Renal cortex interstitium (tissue), 11 donors: Measurements from ENCODE around the gene CFAP73. TPM values are rescaled to one million over a fixed set of nuclear protein-coding genes. Genes with fewer than 3 reads are reported as not detected.
A peak's percentile ranks its signal among the peaks of the same experiment; 100 is the strongest.

Source experiments
- DNase-seq, 11 donors: peaks; one replicate each; pipeline ENCODE4 v3.0.0-alpha.2; 2013; ENCODE audit warnings: low read depth in 9 of 11, low spot score in 4 of 11; ENCODE audit errors: extremely low read depth in 1 of 11
- polyA plus RNA-seq, 3 donors: library from polyadenylated mRNA; unstranded; fragments of 120-200 nt; gene quantifications; one replicate each; pipeline ENCODE4 v1.2.1, GENCODE V29; 2013; ENCODE audit not compliant: insufficient read length in 3 of 3

CFAP73 gene
- polyA plus RNA-seq, 3 donors = 0.98 to 3.1 (median 1.2) TPM

DNA sequence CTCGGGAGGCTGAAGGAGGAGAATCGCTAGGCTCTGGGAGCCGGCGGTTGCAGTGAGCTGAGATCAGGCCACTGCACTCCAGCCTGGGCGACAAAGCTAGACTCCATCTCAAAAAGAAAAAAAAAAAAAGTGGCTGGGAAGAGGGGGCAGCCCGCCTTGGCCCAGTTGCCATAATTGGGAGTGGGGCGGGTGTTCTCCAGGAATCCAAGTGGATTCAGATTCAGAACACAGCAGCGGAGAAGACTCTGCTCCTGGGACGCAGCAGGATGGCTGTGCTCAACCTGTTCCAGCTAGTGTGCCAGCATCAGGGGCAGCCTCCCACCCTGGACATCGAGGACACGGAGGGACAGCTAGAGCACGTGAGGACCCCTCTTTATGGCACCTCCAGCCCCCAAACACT lies 5.5 kb downstream of the CFAP73 start:
- no peak for DNase-seq

DNA sequence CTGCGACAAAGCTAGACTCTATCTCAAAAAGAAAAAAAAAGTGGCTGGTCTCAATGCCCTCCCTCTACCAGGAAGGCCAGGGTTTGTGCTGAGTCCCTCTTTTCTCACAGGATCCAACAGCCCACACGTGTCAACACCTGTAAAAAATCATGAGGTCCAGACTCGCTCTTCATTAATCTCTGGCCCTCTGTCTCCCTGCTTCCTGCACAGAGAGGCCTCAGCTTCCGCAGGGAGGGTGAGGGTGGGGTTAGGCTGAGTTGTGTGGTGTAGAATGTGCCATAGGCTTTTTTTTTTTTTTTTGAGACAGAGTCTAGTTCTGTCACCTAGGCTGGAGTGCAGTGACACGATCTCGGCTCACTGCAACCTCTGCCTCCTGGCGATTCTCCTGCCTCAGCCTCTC lies 6.1 kb downstream of the CFAP73 start:
- no peak for DNase-seq

DNA sequence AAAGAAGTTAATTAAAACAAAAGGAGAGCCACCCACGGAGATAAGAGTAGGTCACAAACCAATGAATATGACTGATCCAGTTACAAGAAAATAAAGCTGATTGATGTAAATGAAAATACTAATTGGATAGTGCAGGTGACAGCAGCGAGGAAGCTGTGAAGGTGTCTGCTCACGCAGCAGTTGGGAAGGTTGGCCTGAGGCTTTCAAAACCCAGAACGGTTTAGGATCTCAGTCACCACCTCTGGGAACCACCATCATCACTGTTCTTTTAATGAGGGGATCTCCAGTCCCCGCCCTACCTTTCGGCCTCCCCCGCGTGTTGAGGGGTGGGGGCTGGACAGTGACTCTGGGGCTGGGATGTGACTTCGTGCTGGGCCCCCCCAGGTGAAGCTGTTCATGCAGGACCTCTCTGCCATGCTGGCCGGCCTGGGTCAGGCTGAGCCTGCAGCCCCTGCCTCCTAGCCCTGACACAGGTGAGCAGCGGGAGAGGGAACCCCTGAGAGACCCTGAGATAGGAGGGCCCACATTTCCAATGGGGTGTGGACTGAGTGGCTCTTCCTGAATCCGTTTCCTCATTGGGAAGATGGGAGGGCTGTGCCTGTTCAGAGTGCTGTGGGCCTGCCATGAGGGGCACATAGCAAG lies 7.8 kb downstream of the CFAP73 start:
- no peak for DNase-seq

DNA sequence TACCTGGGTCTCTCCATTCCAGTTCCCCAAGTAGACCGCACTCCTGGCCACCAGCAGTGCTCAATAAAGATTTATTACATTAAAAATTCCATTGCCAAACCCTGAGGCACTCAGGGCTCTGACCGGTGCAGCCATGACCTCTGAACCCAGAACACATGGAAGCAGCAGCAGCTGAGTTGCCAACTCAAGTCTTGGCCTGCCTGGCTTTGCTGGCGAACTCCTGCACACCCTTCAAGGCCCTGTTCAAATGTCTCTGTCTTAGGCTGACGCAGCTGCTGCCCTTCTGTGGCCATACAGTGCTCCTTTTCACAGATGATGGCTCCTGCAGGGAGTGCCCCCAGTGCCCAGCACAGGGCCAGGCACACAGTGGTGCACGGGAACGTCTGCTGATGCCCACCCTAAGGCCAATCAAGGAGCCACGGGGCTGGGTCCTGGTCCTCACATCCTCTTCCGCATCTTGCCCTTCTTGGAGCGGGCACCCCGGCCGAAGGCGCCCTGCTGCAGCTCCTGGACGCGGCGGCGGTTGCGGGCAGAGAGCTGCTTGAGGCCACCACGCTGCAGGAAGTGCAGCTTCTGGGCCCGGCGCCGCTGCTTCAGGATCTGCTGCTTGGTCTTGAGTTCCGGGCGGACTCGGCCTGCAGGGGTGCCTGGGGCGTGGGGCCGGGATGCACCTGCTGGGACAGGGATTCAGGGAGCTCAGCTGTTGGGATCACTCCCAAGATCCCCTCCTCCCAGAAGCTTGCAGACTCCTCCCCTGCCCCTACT lies 9.1 kb downstream of the CFAP73 start:
- DNase-seq = no peak

DNA sequence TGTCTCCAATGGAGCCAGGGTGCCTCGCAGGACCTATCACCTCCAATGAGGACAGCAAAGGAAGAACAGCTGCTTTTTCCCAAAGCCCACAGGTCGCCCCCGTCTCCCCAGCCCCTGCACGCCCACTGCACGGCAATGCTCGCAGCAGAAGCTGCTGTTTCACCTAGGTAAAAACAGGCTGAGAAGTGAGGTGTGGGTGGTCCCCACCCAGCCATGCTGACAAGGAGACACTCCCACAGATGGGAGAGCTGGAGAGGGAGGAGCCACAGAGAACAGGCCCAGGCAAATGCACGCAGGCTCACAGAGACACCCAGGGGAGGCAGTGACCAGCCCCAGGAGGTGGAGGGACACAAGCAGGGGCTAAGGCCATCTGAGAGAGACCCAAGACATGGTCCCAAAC lies 10.4 kb downstream of the CFAP73 start:
- DNase-seq = no peak

DNA sequence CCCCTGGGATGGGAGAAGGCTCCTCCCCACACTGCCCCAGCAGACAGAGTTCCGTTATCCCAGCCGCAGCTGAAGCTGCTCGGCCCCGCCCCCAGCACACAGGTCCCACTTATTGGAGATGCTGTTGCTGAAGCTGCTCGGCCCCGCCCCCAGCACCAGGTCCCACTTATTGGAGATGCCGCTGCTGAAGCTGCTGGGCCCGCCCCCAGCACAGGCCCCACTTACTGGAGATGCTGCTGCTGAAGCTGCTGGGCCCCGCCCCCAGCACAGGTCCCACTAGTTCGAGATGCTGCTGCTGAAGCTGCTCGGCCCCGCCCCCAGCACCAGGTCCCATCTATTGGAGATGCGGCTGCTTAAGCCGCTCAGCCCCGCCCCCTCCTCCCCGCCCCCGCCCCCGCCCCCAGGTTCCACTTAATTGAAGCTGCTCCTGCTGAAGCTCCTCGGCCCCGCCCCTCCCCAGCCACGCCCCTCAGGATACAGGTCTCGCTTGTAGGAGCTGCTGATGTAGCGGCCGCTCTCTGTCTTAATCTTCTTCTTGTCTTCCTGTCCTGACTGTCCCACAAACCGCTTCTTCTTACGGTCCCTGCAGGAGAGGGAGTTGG lies 12.0 kb downstream of the CFAP73 start:
- peak in 2 of 11 donors; percentile 40 for DNase-seq

DNA sequence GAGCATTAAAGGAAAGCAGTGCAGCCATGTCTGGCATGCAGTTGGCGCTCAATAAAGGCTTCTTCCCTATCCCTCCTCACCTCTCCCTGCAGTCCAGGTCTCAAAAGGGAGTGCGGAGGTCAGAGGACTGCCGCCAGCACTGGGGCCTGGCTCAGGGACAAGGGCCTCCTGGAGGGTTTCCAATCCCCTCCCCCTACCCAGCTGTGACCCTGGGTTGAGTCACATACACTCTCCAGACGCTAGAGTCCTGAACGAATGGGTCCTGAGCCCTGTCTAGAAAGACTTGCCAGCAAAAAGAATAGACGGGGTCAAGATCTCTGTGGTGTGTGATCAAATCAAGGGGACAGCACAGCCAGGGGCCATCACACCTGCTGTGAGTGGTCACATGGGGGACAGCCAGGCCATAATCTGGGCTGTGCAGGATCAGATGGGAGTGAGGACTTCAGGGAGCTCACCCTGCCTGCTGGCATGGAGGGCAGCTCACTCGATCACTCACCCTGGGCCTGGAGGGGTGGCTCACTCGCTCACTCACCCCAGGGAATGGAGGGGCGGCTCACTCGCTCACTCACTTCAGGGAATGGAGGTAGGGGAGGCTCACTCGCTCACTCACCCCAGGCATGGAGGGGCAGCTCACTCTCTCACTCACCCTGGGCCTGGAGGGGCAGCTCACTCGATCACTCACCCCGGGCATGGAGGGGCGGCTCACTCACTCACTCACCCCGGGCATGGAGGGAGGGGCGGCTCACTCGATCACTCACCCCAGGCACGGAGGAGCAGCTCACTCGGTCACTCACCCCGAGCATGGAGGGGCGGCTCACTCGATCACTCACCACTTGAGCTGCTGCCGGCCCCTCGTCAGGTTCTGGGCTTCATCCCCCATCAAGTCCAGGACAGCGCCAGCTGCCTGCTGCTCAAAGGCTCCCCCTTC lies 12.8 kb downstream of the CFAP73 start:
- DNase-seq = no peak

DNA sequence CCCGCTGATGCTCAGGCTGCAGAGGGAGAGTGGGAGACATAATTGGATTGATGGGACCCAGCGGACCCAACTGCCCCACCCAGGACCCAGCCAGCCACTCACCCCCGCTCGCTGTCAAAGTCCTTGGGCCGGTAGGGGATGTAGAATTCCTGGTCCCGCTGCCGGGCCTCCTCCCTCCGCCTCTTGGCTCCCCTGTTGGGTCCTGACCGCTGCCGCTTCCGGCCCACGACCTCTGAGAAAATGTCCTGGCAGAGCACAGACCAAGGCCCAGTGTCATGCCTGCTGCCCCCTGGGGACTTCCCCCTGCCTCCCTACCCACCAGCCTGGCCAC lies 13.5 kb downstream of the CFAP73 start:
- DNase-seq = no peak

DNA sequence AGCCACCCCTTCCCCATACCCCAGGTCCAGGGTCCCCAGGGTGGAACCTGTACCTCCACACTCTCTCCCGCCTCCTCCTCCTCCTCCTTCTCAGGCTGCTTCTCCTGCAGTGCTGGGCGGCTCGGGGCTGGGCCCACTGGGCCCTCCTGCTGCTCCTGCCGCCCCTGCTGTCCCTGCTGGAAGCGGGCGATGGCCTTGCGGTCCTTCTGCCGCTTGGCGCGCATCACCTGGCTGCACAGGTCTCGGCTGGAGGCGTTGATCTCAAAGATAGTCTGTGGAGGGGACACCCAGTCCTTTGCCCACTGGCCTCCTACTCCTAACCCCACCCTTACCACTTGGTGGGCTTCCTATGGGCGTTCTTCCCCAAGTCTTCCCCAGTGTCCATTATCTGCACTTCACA lies 14.5 kb downstream of the CFAP73 start:
- DNase-seq = no peak

DNA sequence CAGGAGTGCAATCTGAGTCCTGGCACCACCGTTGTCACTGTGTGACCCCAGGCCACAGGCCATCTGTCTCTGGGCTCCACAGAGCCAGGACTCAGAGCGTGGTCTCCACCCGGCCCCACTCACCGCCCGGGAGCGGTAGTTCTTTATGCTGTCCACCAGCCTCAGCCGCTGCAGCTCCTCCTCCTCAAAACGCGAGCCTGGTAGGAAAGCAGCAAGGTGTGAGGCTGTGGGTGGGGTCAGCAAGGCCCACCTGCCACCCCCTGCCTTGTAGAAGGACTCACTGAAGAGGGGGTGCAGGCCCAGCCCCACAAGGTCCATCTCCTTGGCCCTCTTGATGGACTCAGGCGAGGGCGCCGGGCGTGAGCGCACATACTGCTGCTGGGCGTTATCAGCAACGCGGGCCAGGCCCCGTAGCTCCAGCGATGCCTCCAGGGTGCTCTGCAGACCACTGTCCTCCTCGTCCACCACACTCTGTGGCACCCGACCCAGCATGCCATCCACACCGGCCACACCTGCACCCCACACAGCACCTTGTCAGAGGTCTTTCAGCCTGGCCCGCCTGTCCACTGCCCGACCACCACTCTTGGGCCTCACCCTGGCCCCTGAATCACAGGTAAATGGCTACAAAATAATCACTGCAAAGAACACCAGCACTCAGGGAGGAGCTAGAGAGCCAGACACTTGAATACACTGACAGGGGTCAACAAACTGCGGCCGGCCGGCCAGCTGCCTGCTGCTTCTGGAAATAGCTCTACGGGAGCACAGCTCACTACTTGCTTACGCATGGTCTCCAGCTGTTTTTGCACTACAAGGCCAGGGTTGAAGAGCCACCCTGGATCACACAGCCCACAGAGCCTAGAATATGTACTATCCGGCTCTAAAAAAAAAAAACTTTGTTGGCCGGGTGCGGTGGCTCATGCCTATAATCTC lies 16.3 kb downstream of the CFAP73 start:
- no peak for DNase-seq

DNA sequence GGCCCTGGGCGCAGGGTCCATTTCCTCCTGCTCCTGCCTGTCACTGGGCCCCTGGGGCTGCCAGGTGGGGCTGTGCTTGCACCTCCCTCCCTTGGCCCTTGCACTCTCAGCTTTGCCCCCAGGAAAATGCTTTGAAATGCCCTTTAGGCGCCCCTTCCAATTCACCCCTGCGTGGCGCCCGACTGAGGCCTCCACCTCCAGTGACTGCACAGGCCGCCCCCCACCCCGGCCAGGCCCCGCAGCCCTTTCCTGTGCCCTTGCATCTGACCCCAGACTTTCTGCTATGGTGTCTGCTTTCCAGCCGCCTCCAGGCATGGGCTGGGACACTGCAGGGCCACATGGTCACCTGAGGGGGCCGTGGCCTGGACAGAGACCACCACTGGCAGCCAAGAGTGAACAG lies 18.3 kb downstream of the CFAP73 start:
- DNase-seq = no peak

DNA sequence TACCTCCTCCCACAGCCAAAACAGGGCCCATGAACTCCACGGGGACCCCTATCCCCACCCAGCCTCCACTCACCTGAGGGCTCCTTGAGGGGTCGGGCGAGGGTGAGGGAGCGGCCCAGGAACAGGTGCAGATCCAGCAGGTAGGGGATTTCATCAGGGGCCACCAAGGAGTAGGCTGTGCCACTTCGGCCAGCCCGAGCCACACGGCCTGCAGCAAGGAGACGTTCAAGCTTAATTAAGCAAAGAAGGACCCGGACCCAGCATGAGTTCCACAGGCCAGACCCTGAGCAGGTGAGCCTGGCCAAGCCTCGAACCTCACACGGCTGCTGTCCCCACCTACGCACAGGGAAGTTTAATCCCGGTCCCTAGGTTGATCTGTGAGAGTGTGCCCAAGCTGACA lies 20.2 kb downstream of the CFAP73 start:
- no peak for DNase-seq

DNA sequence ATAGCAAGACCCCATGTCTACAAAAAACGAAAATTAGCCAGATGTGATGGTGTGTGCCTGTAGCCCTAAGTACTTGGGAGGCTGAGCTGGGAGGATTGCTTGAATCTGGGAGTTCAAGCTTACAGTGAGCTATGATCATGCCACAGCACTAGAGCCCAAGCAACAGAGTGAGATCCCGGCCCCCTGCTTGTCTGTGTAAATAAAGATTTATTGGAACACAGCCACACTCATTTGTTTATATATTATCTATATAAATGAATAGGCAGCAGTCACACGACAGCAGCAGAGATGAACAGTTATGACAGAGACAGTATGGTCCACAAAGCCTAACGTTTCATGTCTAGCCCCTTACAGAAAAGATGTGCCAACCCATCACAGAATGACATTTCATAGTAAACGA lies 20.9 kb downstream of the CFAP73 start:
- DNase-seq = no peak

DNA sequence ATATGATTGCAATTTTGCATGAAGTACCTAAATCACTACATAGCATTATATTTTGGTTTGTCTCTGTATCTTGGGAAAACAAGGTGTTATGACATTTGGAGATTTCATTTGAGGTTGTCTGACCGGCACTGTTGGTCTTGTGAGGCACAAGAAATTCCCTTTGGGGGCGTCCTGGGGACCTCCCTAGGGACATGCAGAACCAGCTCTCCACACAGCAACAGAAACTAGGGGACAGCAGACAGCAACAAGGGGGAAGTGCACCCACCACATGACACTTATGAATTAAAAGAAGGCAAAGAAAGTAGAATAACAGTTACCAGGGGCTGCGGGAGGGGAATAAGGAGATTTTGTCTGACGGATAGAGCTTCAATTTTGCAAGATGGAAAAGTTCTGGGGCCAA lies 21.4 kb downstream of the CFAP73 start:
- DNase-seq = no peak

DNA sequence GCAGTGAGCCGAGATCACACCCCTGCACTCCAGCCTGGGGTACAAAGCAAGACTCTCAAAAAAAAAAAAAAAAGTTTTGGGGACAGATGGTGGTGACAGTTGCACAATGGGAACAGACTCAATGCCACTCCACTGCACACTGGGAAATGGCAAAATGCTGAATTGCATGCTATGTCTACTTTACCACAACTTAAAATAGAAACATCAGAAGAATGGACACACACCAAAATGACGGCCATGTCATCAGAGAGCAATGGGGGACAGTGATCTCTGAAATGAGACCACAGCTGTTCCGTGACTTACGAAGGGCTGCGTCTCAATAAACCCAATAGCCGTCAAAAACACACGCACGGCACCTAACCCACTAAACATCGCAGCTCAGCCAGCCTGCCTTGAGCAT lies 22.0 kb downstream of the CFAP73 start:
- no peak for DNase-seq

DNA sequence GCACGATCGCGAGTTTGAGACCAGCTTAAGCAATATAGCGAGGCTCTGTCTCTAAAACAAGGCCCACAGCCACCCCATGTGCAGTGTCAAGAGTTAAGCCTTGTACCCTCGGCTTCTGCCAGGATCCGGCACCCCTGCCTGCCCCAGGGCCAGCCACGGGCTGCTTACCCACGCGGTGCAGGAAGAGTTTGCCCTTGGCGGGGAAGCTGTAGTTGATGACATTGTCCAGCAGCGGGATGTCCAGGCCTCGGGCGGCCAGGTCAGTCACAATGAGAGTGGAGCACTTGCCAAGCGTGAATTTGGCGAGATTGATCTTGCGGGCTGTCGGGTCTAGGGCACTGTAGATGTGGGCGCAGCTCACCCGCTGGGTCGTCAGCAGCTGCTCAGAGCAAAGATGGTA lies 22.7 kb downstream of the CFAP73 start:
- DNase-seq = no peak

DNA sequence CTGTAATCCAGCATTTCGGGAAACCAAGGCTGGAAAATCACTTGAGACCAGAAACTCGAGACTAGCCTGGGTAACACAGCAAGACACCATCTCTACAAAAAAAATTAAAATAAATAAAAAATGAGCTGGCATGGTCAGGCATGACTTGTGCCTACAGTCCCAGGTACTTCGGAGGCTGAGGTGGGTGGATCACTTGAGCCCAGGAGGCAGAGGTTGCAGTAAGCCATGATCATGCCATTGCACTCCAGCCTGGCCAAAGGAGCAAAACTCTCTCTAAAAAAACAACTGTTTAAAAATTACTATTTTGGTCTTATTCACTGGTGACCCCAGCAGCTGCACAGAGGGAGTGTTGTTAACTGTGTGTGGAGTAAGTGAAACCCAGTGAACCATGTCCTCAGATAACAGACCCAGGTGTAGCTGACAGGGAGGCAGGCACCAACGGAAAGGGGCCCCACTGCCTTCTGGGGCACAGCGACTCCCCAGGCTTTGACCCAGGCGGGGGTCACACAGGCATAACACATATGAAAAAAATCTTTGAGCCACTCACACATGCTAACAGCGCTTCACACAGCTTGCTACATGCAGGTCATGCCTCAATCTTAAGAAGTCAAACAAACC lies 23.7 kb downstream of the CFAP73 start:
- no peak for DNase-seq
